GM12892 (cell line): ENCODE results near the gene ZNF749.

Source experiments
- POLR2A ChIP-seq: IDR thresholded peaks from 2 replicates; pipeline ENCODE4 v1.6.1; 2011; ENCODE audit warnings: low read depth, low read length, control low read depth
- POLR2AphosphoS5 ChIP-seq: IDR thresholded peaks from 2 replicates; pipeline ENCODE4 v1.6.1; 2011; ENCODE audit warnings: low read depth, low read length, control low read depth

GRCh38 chr19:57466489-57466888 is 31.4 kb downstream of the ZNF749 start:
- TF ChIP-seq POLR2A (no peak), POLR2AphosphoS5 (no peak)
